ENCODE data around the gene SLCO2B1. TPM values are rescaled to one million over a fixed set of nuclear protein-coding genes. Genes with fewer than 3 reads are reported as not detected.

SLCO2B1 gene
- total RNA-seq, 2 donors from 2014 or later = 1.1 to 1.9 TPM

GRCh38 chr11:75145972-75146519, 4.9 kb upstream of the SLCO2B1 start:
- WGBS, 2 experiments (ENCODE audit: insufficient coverage in 1 of 2, insufficient read length in 1 of 2) = 66 to 82% methylated on average over 5 to 6 of the region's 6 CpGs
- H3K9me3 Mint-ChIP-seq = no peaks in the 10 kb centered on the region
- H3K4me1 ChIP-seq (ENCODE audit: control insufficient read depth, insufficient read depth, low read length) = no peaks in the 10 kb centered on the region
- TF ChIP-seq CTCF (conservative IDR thresholded peaks at IDR 0.05) = no peak
- no peak overlapping the region for H3K27ac ChIP-seq (ENCODE audit: low read depth, low read length)
- H3K4me1 Mint-ChIP-seq = peaks cover 24% of the 10 kb centered on the region
- H3K9ac ChIP-seq (ENCODE audit: extremely low read depth, low read length, poor library complexity, severe bottlenecking) = no peak overlapping the region
- H3K4me3 ChIP-seq (ENCODE audit: low read length) = no peak overlapping the region
- DNase-seq = no peak
- H3K36me3 Mint-ChIP-seq (ENCODE audit: low read depth) = no peaks in the 10 kb centered on the region
- H3K9me3 ChIP-seq (ENCODE audit: control insufficient read depth, low read length) = no peaks in the 10 kb centered on the region
- peaks cover 2% of the 10 kb centered on the region for H3K27me3 Mint-ChIP-seq (ENCODE audit: insufficient read depth)
- no peak overlapping the region for H3K27ac Mint-ChIP-seq
- H3K27me3 ChIP-seq (ENCODE audit: control insufficient read depth, insufficient read depth, low read length, poor library complexity, severe bottlenecking) = no peaks in the 10 kb centered on the region
- no peak overlapping the region for H3K4me3 Mint-ChIP-seq
- H3K36me3 ChIP-seq (ENCODE audit: control insufficient read depth, insufficient read depth, low read length) = no peaks in the 10 kb centered on the region

DNA sequence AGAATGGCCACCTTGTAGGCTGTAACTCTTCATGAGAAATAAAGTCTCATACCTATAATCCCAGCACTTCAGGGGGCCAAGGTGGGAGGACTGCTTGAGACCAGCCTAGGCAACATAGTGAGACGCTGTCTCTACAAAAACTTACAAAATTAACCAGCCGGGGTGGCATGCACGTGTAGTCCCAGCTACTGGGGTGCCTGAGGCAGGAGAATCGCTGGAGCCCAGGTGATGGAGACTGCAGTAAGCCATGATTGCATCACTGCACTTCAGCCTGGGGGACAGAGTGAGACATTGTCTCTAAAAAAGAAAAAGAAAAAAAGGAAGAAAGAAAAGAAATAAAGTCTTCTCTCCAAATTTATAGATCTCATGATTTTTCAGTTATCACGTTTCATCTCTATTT, 4.2 kb upstream of the SLCO2B1 start:
- H3K36me3 Mint-ChIP-seq (ENCODE audit: low read depth) = no peaks in the 10 kb centered on the region
- peaks cover 24% of the 10 kb centered on the region for H3K4me1 Mint-ChIP-seq
- no peak overlapping the region for H3K27ac Mint-ChIP-seq
- no peak overlapping the region for H3K4me3 Mint-ChIP-seq
- H3K9me3 ChIP-seq (ENCODE audit: control insufficient read depth, low read length) = no peaks in the 10 kb centered on the region
- 80 to 89% methylated on average over 5 of the region's 5 CpGs for WGBS, 2 experiments (ENCODE audit: insufficient coverage in 1 of 2, insufficient read length in 1 of 2)
- no peaks in the 10 kb centered on the region for H3K4me1 ChIP-seq (ENCODE audit: control insufficient read depth, insufficient read depth, low read length)
- no peaks in the 10 kb centered on the region for H3K27me3 ChIP-seq (ENCODE audit: control insufficient read depth, insufficient read depth, low read length, poor library complexity, severe bottlenecking)
- peaks cover 2% of the 10 kb centered on the region for H3K27me3 Mint-ChIP-seq (ENCODE audit: insufficient read depth)
- no peak for DNase-seq
- H3K27ac ChIP-seq (ENCODE audit: low read depth, low read length) = no peak overlapping the region
- no peaks in the 10 kb centered on the region for H3K36me3 ChIP-seq (ENCODE audit: control insufficient read depth, insufficient read depth, low read length)
- H3K9ac ChIP-seq (ENCODE audit: extremely low read depth, low read length, poor library complexity, severe bottlenecking) = no peak overlapping the region
- no peaks in the 10 kb centered on the region for H3K9me3 Mint-ChIP-seq
- no peak for TF ChIP-seq CTCF (conservative IDR thresholded peaks at IDR 0.05)
- no peak overlapping the region for H3K4me3 ChIP-seq (ENCODE audit: low read length)

- H3K4me3 ChIP-seq (ENCODE audit: low read length) = no peak overlapping the region
- no peak overlapping the region for H3K9ac ChIP-seq (ENCODE audit: extremely low read depth, low read length, poor library complexity, severe bottlenecking)
- H3K27me3 ChIP-seq (ENCODE audit: control insufficient read depth, insufficient read depth, low read length, poor library complexity, severe bottlenecking) = no peaks in the 10 kb centered on the region
- H3K9me3 ChIP-seq (ENCODE audit: control insufficient read depth, low read length) = no peaks in the 10 kb centered on the region
- 91 to 96% methylated on average over 3 to 7 of the region's 7 CpGs for WGBS, 2 experiments (ENCODE audit: insufficient coverage in 1 of 2, insufficient read length in 1 of 2)
- no peak overlapping the region for H3K27ac ChIP-seq (ENCODE audit: low read depth, low read length)
- peak overlapping the region; percentile 24 for H3K27ac Mint-ChIP-seq
- peaks cover 24% of the 10 kb centered on the region for H3K4me1 Mint-ChIP-seq
- no peaks in the 10 kb centered on the region for H3K36me3 Mint-ChIP-seq (ENCODE audit: low read depth)
- no peak for TF ChIP-seq CTCF (conservative IDR thresholded peaks at IDR 0.05)
- H3K27me3 Mint-ChIP-seq (ENCODE audit: insufficient read depth) = peaks cover 4% of the 10 kb centered on the region
- H3K9me3 Mint-ChIP-seq = no peaks in the 10 kb centered on the region
- H3K36me3 ChIP-seq (ENCODE audit: control insufficient read depth, insufficient read depth, low read length) = no peaks in the 10 kb centered on the region
- no peaks in the 10 kb centered on the region for H3K4me1 ChIP-seq (ENCODE audit: control insufficient read depth, insufficient read depth, low read length)
- H3K4me3 Mint-ChIP-seq = no peak overlapping the region
- no peak for DNase-seq
Observed at GRCh38 chr11:75147191-75147874, 3.6 kb upstream of the SLCO2B1 start.
